Measurements from ENCODE around the gene SLC37A3.
A peak's percentile ranks its signal among the peaks of the same experiment; 100 is the strongest.

SLC37A3 gene

GRCh38 chr7:140400381-140400780 lies 2.1 kb upstream of the SLC37A3 start:
- DNase-seq, result no peak

- no peak for DNase-seq
Measured at GRCh38 chr7:140398821-140399220, 491 bp upstream of the SLC37A3 start.

- no peak for DNase-seq
Measured at GRCh38 chr7:140393756-140394306, 4.5 kb downstream of the SLC37A3 start.

- DNase-seq, result no peak
Measured at GRCh38 chr7:140391634-140392033, 6.7 kb downstream of the SLC37A3 start.

GRCh38 chr7:140390466-140391190 lies 7.7 kb downstream of the SLC37A3 start:
- DNase-seq, result peak in 2 of 14 donors; percentile 1 to 20

DNA sequence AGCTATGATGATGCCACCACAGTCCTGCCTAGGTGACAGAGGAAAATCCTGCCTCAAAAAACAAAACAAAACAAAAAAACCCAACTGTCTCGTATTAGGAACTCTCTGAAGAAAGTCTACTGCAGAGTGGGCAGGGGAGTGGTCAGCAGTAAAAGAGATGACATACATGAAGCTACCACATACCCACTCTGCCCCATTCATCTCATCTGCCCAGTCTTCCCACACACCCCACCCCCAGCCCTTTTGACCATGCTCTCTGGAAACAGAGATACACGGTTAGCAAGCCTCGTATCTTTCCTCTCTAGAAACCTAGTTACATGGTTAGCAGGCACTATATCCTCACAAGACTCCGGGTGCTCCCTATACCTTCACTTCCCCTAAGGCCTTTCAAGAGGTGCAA lies 8.3 kb downstream of the SLC37A3 start:
- no peak for DNase-seq

DNA sequence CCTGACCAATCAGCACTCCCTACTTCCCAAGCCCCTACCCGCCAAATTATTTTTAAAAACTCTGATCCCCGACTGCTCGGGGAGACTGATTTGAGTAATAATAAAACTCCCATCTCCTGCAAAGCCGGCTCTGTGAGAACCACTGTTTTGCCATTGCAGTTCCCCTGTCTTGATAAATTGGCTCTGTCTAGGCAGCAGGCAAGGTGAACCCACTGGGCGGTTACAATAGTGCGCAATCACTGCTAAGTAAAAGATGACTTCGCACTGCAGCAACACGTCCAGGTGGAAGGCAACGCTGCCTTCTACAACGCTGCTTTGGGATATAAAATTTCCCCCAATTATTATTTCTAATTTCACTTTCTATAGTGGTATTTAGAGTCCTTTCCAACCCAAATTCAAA lies 8.9 kb downstream of the SLC37A3 start:
- DNase-seq, result no peak

DNA sequence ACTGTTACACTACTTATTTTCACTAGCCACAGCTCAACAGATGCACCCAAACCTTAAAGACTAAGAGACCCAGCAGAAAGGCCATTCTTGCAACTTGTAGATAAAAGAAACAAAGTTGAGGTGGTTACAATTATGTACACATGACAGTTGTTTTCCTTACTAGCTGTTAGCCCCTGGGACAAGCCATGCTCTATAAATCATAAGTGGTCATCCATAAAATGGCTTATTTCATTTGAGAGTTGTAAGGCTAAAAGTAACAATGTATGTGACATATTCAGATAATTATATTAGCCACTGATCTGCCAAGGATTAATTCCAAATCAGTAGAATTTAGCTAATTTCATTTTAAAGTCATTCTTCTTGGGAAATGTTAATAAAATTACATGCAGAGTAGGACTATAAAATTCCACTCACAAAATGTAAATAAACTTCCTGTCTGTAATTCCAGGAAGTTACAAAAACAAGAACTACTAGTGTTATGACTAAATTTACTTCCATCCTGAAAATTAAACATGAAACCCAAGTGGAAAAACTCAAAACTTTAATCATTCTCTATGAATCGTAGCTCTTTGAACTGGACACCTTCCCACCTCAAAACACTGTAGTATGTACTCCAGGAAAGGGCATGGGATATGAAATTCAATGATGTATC lies 13.3 kb downstream of the SLC37A3 start:
- DNase-seq, result no peak

- DNase-seq, result no peak
Measured at GRCh38 chr7:140383954-140384713, 14.2 kb downstream of the SLC37A3 start.

GRCh38 chr7:140375892-140376730 lies 22.2 kb downstream of the SLC37A3 start:
- DNase-seq, result no peak

DNA sequence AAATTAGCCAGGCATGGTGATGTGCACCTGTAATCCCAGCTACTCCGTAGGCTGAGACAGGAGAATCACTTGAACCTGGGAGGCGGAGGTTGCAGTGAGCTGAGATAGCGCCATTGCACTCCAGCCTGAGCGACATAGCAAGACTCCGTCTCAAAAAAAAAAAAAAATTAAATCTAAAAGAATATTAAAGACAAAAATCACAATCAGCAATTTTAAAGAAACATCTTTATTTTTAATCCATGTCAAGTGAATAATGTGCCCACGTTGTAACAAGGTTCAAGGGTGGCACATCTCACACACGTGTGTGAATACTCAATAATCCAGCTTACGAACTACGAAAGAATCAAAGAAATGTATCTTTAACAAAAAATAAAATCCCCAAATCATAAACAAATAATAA lies 23.0 kb downstream of the SLC37A3 start:
- no peak for DNase-seq

DNA sequence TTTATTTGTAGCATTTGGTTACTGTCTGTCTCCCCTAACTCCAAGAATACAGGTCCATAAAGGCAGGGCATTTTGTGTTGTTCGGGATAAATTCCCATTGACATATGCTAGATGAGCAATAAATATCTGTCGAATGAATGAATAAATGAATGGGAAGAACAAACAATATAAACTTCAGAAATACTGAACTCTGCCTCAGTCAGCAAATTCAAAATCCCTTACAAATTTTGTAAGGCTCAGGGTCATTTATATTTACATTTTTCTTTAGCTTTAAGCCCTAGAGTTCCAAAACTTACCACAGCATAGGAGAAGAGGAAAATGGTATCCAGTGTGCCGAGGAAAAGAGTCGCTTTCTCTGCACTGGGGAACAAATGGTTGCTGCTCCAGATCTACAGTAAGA lies 29.0 kb downstream of the SLC37A3 start:
- DNase-seq, result no peak

GRCh38 chr7:140367528-140367927 lies 30.8 kb downstream of the SLC37A3 start:
- DNase-seq, result no peak

DNA sequence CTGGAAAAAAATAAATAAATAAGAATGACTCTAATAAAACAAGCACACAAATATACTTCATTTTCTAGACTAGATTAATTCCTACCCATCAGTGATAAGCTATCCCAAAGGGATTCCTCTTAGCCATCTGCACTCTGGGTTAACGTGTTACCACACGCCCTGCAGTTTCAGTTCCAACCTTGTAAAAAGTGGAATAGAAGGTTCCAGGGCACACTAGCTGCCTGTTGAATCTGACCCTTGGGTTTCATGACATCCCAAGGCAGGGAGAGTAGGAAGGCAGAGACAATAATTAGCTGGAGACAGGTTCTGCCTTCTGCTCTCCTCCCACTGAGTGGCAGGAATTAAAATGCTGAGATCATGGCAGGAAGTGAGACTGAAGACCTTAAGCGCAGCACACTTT lies 33.5 kb downstream of the SLC37A3 start:
- DNase-seq, result no peak

DNA sequence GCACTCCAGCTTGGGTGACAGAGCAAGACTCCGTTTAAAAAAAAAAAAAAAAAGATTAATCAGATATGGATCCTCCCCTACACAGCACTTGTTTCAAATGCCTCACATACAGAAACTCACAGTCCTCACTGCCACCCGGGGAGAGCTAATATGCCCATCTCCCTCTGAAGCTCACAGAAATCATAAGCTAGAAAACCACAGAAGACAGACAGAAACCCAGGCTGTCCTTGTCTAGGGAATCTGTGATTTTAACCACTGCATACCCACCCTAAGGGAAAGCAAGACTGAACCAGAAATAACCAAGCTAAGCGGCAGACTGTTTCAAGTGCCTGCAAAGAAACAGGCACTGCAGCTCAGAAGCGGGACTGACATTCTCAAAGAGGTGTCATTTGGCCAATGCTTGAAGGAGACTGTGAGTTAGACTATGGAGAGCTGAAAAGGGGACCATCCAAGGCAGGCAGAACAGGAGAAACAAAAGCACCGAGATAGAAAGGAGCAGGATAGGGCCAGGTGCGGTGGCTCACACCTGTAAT lies 37.6 kb downstream of the SLC37A3 start:
- DNase-seq, result no peak

- peak in 1 of 14 donors; percentile 14 for DNase-seq
Measured at GRCh38 chr7:140358412-140359051, 39.8 kb downstream of the SLC37A3 start.

DNA sequence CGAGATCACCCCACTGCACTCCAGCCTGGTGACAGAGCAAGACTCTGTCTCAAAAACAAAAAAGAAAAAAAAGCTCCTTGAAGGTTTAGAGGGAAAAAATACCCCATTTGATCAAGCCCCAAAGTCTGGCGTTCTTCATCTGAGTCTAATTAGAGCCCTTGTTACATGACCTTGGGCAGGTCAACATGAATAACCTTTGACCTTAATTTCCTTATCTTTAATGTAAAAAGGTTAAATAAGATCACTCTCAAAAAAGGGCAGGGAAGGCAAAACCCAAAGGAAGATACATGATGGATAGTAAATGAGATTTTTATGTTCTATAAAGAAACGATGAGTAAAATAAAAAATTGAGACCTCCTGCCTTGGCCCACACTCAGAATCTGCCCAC lies 40.3 kb downstream of the SLC37A3 start:
- DNase-seq, result no peak

DNA sequence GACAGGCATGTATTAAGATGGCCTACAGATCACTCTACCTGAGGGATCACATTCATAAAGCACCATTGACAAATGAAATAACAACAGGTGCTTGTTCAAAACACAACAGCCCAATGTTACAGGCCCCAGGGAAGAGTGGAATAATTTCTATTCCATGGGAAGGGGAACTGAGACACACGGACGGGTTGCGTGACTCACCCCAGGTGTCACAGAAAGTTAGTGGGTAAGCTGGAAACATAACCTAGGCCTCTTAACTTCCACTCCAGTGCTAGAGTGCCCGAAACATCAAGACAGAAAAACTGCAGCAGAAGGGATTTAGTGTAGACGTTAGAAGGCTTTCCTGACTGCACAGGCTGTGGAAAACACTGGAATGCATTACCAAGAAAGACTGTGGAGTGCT lies 48.3 kb downstream of the SLC37A3 start:
- no peak for DNase-seq

- DNase-seq, result peak in 6 of 14 donors; percentile 4 to 53 (median 18)
Measured at GRCh38 chr7:140349144-140349771, 49.1 kb downstream of the SLC37A3 start.

DNA sequence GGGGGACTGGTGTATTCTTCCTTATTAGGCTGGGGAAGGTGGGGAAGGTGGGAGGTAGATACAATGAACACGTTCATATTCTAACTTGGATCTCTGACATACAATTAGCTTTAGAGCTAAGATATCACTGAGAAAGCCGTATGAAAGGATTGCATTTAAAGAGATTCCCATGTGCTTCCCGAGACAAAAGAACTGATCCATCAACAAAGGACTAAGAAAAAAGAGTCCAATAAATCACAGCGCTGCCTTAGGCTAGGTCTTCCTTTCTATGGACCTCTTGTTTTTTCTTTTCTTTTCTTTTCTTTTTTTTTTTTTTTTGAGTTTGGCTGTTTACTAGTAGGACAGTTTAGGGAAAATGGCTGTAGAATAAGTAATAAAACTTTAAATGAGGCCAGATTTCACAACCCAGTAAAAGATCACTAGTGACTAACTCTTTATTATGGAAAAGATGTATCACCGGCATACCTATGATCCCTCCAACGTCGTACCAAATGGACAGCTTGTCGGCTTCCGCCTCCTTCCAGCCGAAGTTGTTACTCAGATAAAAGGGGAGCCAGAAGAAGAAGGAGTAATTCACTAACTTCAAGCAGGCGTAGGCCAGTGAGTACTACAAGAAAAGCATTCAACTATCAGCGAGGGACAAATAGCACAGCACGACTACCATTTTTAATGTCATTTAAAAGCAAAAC lies 50.0 kb downstream of the SLC37A3 start:
- no peak for DNase-seq

Measured in C1 segment of cervical spinal cord (tissue), 14 donors.